ENCODE results near the gene CADM3. TPM values are rescaled to one million over a fixed set of nuclear protein-coding genes. Genes with fewer than 3 reads are reported as not detected.

The CADM3 gene
- total and polyA plus RNA-seq, 4 donors, result 46.4 to 263 (median 181) TPM

GRCh38 chr1:159201642-159202041, 30.2 kb downstream of the CADM3 start:
- no peak overlapping the region for H3K27ac ChIP-seq (ENCODE audit: low read depth, low read length)
- H3K4me3 ChIP-seq (ENCODE audit: low read depth, low read length), result no peak overlapping the region
- H3K36me3 ChIP-seq (ENCODE audit: control insufficient read depth, insufficient read depth, low read length), result peaks cover 55% of the 10 kb centered on the region
- 43% methylated on average over 4 of the region's 5 CpGs for WGBS (ENCODE audit: insufficient coverage)
- peak in 2 of 6 donors; percentile 35 to 51 for DNase-seq (ENCODE audit: low read depth in 4 of 6, low spot score in 6 of 6)
- no peaks in the 10 kb centered on the region for H3K9me3 ChIP-seq (ENCODE audit: control insufficient read depth, insufficient read depth, low read length)
- H3K27me3 ChIP-seq (ENCODE audit: control insufficient read depth, insufficient read depth, low read length), result no peaks in the 10 kb centered on the region
- H3K4me1 ChIP-seq (ENCODE audit: control insufficient read depth, insufficient read depth, low read length), result peaks cover 31% of the 10 kb centered on the region

- Histone ChIP-seq H3K4me3 (ENCODE audit: low read depth, low read length) (no peak overlapping the region), H3K9me3 (ENCODE audit: control insufficient read depth, insufficient read depth, low read length) (no peaks in the 10 kb centered on the region), H3K27me3 (ENCODE audit: control insufficient read depth, insufficient read depth, low read length) (no peaks in the 10 kb centered on the region), H3K4me1 (ENCODE audit: control insufficient read depth, insufficient read depth, low read length) (peaks cover 31% of the 10 kb centered on the region), H3K27ac (ENCODE audit: low read depth, low read length) (no peak overlapping the region), H3K36me3 (ENCODE audit: control insufficient read depth, insufficient read depth, low read length) (peaks cover 42% of the 10 kb centered on the region)
- WGBS (ENCODE audit: insufficient coverage), result 17% methylated on average over 1 of the region's 6 CpGs
- DNase-seq (ENCODE audit: low read depth in 4 of 6, low spot score in 6 of 6), result no peak
These were observed 32.2 kb downstream of the CADM3 start for GRCh38 chr1:159203610-159204009.

- Histone ChIP-seq H3K4me3 (ENCODE audit: low read depth, low read length) (no peak within 1 kb of the TSS), H3K9me3 (ENCODE audit: control insufficient read depth, insufficient read depth, low read length) (no peaks in the 10 kb centered on the region), H3K27ac (ENCODE audit: low read depth, low read length) (no peak within 1 kb of the TSS), H3K4me1 (ENCODE audit: control insufficient read depth, insufficient read depth, low read length) (peaks cover 31% of the 10 kb centered on the region), H3K27me3 (ENCODE audit: control insufficient read depth, insufficient read depth, low read length) (no peaks in the 10 kb centered on the region), H3K36me3 (ENCODE audit: control insufficient read depth, insufficient read depth, low read length) (peaks cover 36% of the 10 kb centered on the region)
- peak in 1 of 6 donors; percentile 19 for DNase-seq (ENCODE audit: low read depth in 4 of 6, low spot score in 6 of 6)
- 73% methylated on average over 12 of the region's 13 CpGs for WGBS (ENCODE audit: insufficient coverage)
These were observed 33.0 kb downstream of the CADM3 start, which contains the start of gene ACKR1 for GRCh38 chr1:159204161-159205141. TSS of gene ACKR1 (plus strand) at chr1:159204875. CDS start at chr1:159204960, 85 bp downstream.

DNA sequence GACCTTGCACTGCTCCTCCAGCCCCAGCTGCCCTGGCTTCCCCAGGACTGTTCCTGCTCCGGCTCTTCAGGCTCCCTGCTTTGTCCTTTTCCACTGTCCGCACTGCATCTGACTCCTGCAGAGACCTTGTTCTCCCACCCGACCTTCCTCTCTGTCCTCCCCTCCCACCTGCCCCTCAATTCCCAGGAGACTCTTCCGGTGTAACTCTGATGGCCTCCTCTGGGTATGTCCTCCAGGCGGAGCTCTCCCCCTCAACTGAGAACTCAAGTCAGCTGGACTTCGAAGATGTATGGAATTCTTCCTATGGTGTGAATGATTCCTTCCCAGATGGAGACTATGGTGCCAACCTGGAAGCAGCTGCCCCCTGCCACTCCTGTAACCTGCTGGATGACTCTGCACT, 33.8 kb downstream of the CADM3 start:
- Histone ChIP-seq H3K9me3 (ENCODE audit: control insufficient read depth, insufficient read depth, low read length) (no peaks in the 10 kb centered on the region), H3K4me3 (ENCODE audit: low read depth, low read length) (no peak overlapping the region), H3K27me3 (ENCODE audit: control insufficient read depth, insufficient read depth, low read length) (no peaks in the 10 kb centered on the region), H3K36me3 (ENCODE audit: control insufficient read depth, insufficient read depth, low read length) (peaks cover 28% of the 10 kb centered on the region), H3K4me1 (ENCODE audit: control insufficient read depth, insufficient read depth, low read length) (peaks cover 31% of the 10 kb centered on the region), H3K27ac (ENCODE audit: low read depth, low read length) (no peak overlapping the region)
- no peak for DNase-seq (ENCODE audit: low read depth in 4 of 6, low spot score in 6 of 6)
- 50% methylated on average over 5 of the region's 6 CpGs for WGBS (ENCODE audit: insufficient coverage)

DNA sequence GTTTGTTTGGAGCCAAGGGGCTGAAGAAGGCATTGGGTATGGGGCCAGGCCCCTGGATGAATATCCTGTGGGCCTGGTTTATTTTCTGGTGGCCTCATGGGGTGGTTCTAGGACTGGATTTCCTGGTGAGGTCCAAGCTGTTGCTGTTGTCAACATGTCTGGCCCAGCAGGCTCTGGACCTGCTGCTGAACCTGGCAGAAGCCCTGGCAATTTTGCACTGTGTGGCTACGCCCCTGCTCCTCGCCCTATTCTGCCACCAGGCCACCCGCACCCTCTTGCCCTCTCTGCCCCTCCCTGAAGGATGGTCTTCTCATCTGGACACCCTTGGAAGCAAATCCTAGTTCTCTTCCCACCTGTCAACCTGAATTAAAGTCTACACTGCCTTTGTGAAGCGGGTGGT, 34.7 kb downstream of the CADM3 start:
- H3K27ac ChIP-seq (ENCODE audit: low read depth, low read length), result no peak overlapping the region
- WGBS (ENCODE audit: insufficient coverage), result 95% methylated on average over 4 of the region's 4 CpGs

DNA sequence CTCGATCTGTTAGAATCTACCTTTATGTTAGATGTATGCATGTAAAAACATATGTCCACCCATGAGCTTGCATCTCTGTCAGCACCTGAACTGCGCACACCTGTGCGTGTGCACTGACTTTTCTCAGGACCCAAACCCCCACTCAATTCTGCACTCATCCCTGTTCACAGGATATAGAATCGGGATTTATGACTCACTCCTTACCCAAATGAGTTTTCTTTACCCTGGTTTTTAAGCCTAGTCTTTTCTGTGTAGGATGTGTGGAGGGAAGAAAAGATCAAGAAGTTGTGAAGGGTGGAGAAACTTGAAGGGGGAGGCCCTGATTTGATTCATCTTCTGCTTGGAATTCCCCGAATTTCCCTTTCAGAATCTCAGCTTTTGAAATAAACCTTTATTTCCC, 35.7 kb downstream of the CADM3 start:
- no peak for DNase-seq (ENCODE audit: low read depth in 4 of 6, low spot score in 6 of 6)
- Histone ChIP-seq H3K27ac (ENCODE audit: low read depth, low read length) (no peak overlapping the region), H3K9me3 (ENCODE audit: control insufficient read depth, insufficient read depth, low read length) (no peaks in the 10 kb centered on the region), H3K27me3 (ENCODE audit: control insufficient read depth, insufficient read depth, low read length) (no peaks in the 10 kb centered on the region), H3K36me3 (ENCODE audit: control insufficient read depth, insufficient read depth, low read length) (peaks cover 10% of the 10 kb centered on the region), H3K4me3 (ENCODE audit: low read depth, low read length) (no peak overlapping the region), H3K4me1 (ENCODE audit: control insufficient read depth, insufficient read depth, low read length) (peaks cover 21% of the 10 kb centered on the region)
- 93% methylated on average over 3 of the region's 5 CpGs for WGBS (ENCODE audit: insufficient coverage)

More for the DNA sequence above, 34.7 kb downstream of the CADM3 start:
- H3K27me3 ChIP-seq (ENCODE audit: control insufficient read depth, insufficient read depth, low read length), result no peaks in the 10 kb centered on the region
- H3K4me1 ChIP-seq (ENCODE audit: control insufficient read depth, insufficient read depth, low read length), result peaks cover 31% of the 10 kb centered on the region
- H3K36me3 ChIP-seq (ENCODE audit: control insufficient read depth, insufficient read depth, low read length), result peaks cover 19% of the 10 kb centered on the region
- H3K9me3 ChIP-seq (ENCODE audit: control insufficient read depth, insufficient read depth, low read length), result no peaks in the 10 kb centered on the region
- H3K4me3 ChIP-seq (ENCODE audit: low read depth, low read length), result no peak overlapping the region
- DNase-seq (ENCODE audit: low read depth in 4 of 6, low spot score in 6 of 6), result no peak

- Histone ChIP-seq H3K36me3 (ENCODE audit: control insufficient read depth, insufficient read depth, low read length) (peaks cover 3% of the 10 kb centered on the region), H3K4me3 (ENCODE audit: low read depth, low read length) (peak overlapping the region; percentile 0), H3K27ac (ENCODE audit: low read depth, low read length) (no peak overlapping the region), H3K4me1 (ENCODE audit: control insufficient read depth, insufficient read depth, low read length) (peaks cover 15% of the 10 kb centered on the region), H3K9me3 (ENCODE audit: control insufficient read depth, insufficient read depth, low read length) (no peaks in the 10 kb centered on the region), H3K27me3 (ENCODE audit: control insufficient read depth, insufficient read depth, low read length) (no peaks in the 10 kb centered on the region)
- WGBS (ENCODE audit: insufficient coverage), result no CpG with 5 or more reads among the region's 8 CpGs
- peak; percentile 73 to 98 (median 82) for DNase-seq (ENCODE audit: low read depth in 4 of 6, low spot score in 6 of 6)
These were observed 36.4 kb downstream of the CADM3 start for GRCh38 chr1:159207774-159208173.

DNA sequence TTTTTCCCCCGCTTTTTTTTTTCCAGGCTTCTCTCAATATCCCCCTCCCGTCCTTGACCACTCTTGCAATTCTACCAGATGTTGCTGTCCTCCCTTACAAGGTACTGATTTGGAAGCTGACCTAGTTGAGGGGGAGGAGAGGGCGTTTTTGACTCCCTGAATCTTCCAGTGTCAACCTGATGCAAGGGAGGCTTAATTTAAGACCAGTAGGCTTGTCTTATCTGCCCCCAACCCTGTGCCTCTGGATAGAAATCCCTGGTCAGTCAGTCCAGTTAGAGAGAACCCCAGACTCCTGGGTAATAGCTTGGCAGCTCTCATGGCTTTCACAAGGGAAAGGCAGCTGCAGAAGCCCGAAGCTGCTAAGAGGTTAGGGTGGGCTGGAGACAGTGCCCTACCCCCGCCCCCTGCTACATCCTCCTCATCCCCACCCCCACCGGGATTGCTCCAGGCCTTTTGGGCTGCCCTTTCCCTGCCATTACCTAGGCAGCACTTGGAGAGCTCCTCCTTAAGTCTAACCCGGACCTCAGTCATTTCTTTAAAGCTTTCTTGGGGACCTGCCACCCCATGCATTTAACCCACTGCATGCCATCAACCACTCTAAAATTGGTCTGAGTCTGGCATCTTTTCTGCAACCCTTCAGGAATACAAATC, 36.9 kb downstream of the CADM3 start:
- Histone ChIP-seq H3K27ac (ENCODE audit: low read depth, low read length) (no peak overlapping the region), H3K27me3 (ENCODE audit: control insufficient read depth, insufficient read depth, low read length) (no peaks in the 10 kb centered on the region), H3K4me1 (ENCODE audit: control insufficient read depth, insufficient read depth, low read length) (peaks cover 15% of the 10 kb centered on the region), H3K4me3 (ENCODE audit: low read depth, low read length) (peak overlapping the region; percentile 0), H3K36me3 (ENCODE audit: control insufficient read depth, insufficient read depth, low read length) (peaks cover 3% of the 10 kb centered on the region), H3K9me3 (ENCODE audit: control insufficient read depth, insufficient read depth, low read length) (no peaks in the 10 kb centered on the region)
- no peak for DNase-seq (ENCODE audit: low read depth in 4 of 6, low spot score in 6 of 6)
- 0% methylated on average over 1 of the region's 7 CpGs for WGBS (ENCODE audit: insufficient coverage)

DNA sequence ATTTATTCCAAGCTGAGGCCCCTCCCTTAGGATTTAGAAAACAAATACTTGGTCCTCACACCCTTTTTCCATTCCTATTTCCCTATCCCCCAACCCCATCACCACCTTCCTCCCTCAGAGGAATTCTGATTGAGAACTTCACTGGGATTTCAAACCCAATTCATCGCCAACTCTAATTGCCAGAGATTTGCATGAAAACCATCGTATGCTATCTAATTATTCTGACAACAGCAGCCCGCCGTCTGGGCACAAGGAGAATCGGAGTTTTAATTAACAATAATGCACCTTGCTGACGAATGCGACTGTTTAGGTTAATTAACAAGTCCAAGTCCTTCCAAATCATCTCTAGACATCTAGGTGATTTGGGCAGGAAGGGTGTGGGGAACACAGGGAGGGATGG, 37.6 kb downstream of the CADM3 start:
- DNase-seq (ENCODE audit: low read depth in 4 of 6, low spot score in 6 of 6), result peak in 2 of 6 donors; percentile 44 to 63
- 80% methylated on average over 1 of the region's 7 CpGs for WGBS (ENCODE audit: insufficient coverage)

More for the DNA sequence above, 37.6 kb downstream of the CADM3 start:
- Histone ChIP-seq H3K36me3 (ENCODE audit: control insufficient read depth, insufficient read depth, low read length) (peaks cover 3% of the 10 kb centered on the region), H3K27me3 (ENCODE audit: control insufficient read depth, insufficient read depth, low read length) (no peaks in the 10 kb centered on the region), H3K9me3 (ENCODE audit: control insufficient read depth, insufficient read depth, low read length) (no peaks in the 10 kb centered on the region), H3K4me1 (ENCODE audit: control insufficient read depth, insufficient read depth, low read length) (peaks cover 15% of the 10 kb centered on the region), H3K4me3 (ENCODE audit: low read depth, low read length) (no peak overlapping the region), H3K27ac (ENCODE audit: low read depth, low read length) (no peak overlapping the region)
